ENCODE measurements around the gene MTARC2. TPM values are rescaled to one million over a fixed set of nuclear protein-coding genes. Genes with fewer than 3 reads are reported as not detected.
A peak's percentile ranks its signal among the peaks of the same experiment; 100 is the strongest.

MTARC2 gene
- total RNA-seq, 1 donor from 2014 or later: 3.6 TPM

DNA sequence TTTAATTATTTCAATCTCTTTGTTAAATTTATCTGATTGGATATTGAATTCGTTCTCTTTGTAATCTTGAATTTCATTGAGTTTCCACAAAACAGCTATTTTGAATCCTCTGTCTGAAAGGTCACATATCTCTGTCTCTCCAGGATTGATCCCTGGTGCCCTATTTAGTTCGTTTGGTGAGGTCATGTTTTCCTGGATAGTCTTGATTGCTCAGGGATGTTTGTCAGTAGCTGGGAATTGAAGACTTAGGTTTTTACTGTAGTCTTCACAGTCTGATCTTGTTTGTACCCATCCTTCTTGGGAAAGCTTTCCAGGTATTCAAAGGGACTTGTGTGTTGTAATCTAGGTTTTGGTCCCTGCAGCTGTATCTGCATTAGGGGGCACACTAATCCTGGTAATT is 6.8 kb upstream of the MTARC2 start:
- no peak for DNase-seq (ENCODE audit: low spot score)
- Mint-ChIP-seq H3K4me1 (ENCODE audit: unreplicated experiment) (no peaks in the 10 kb centered on the region), H3K36me3 (ENCODE audit: low read depth, unreplicated experiment) (no peaks in the 10 kb centered on the region), H3K4me3 (ENCODE audit: unreplicated experiment) (no peak overlapping the region), H3K9me3 (ENCODE audit: unreplicated experiment) (no peaks in the 10 kb centered on the region), H3K27ac (ENCODE audit: unreplicated experiment) (no peak overlapping the region), H3K27me3 (ENCODE audit: unreplicated experiment) (peaks cover 5% of the 10 kb centered on the region)
- TF ChIP-seq, protein P1, sequence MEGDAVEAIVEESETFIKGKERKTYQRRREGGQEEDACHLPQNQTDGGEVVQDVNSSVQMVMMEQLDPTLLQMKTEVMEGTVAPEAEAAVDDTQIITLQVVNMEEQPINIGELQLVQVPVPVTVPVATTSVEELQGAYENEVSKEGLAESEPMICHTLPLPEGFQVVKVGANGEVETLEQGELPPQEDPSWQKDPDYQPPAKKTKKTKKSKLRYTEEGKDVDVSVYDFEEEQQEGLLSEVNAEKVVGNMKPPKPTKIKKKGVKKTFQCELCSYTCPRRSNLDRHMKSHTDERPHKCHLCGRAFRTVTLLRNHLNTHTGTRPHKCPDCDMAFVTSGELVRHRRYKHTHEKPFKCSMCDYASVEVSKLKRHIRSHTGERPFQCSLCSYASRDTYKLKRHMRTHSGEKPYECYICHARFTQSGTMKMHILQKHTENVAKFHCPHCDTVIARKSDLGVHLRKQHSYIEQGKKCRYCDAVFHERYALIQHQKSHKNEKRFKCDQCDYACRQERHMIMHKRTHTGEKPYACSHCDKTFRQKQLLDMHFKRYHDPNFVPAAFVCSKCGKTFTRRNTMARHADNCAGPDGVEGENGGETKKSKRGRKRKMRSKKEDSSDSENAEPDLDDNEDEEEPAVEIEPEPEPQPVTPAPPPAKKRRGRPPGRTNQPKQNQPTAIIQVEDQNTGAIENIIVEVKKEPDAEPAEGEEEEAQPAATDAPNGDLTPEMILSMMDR (IDR thresholded peaks at IDR 0.05; ENCODE audit: unreplicated experiment): no peak

DNA sequence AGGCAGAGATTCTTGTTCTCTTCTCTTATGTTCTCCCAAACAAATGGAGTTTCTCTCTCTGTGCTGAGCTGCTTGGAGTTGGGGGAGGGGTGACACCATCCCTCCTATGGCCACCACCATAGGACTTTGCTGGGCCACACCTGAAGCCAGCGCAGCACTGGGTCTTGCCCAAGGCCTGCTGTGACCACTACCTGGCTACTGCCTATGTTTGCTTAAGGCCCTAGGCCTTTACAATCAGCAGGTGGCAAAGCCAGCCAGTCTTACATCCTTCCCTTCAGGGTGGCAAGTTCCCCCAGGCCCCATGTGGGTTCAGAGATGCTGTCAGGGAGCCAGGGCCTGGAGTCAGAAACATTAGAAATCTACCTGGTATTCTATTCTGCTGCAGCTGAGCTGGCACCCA is 6.3 kb upstream of the MTARC2 start:
- no peak for DNase-seq (ENCODE audit: low spot score)
- no peaks in the 10 kb centered on the region for H3K9me3 Mint-ChIP-seq (ENCODE audit: unreplicated experiment)
- no peak overlapping the region for H3K4me3 Mint-ChIP-seq (ENCODE audit: unreplicated experiment)
- no peaks in the 10 kb centered on the region for H3K36me3 Mint-ChIP-seq (ENCODE audit: low read depth, unreplicated experiment)
- TF ChIP-seq, protein P1 (IDR thresholded peaks at IDR 0.05; ENCODE audit: unreplicated experiment): no peak
- no peak overlapping the region for H3K27ac Mint-ChIP-seq (ENCODE audit: unreplicated experiment)
- H3K4me1 Mint-ChIP-seq (ENCODE audit: unreplicated experiment): no peaks in the 10 kb centered on the region
- peaks cover 5% of the 10 kb centered on the region for H3K27me3 Mint-ChIP-seq (ENCODE audit: unreplicated experiment)

DNA sequence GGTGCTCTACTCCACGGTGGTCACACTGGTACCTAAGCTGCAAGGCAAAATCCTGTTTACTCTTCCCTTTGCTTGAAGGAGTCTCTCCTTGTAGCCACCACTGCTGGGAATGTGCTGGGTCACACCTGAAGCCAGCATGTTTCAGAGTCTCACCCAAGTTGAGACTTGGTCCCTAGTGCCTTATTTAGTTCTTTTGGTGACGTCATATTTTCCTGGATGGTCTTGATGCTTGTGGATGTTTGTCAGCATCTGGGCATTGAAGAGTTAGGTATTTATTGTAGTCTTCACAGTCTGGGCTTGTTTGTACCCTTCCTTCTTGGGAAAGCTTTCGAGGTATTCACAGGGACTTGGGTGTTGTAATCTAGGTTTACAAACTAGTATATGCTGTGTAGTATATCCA is 5.6 kb upstream of the MTARC2 start:
- no peaks in the 10 kb centered on the region for H3K36me3 Mint-ChIP-seq (ENCODE audit: low read depth, unreplicated experiment)
- DNase-seq (ENCODE audit: low spot score): no peak
- no peaks in the 10 kb centered on the region for H3K4me1 Mint-ChIP-seq (ENCODE audit: unreplicated experiment)
- no peak overlapping the region for H3K4me3 Mint-ChIP-seq (ENCODE audit: unreplicated experiment)
- no peak overlapping the region for H3K27ac Mint-ChIP-seq (ENCODE audit: unreplicated experiment)
- TF ChIP-seq, protein P1 (IDR thresholded peaks at IDR 0.05; ENCODE audit: unreplicated experiment): no peak
- H3K27me3 Mint-ChIP-seq (ENCODE audit: unreplicated experiment): peaks cover 5% of the 10 kb centered on the region
- no peaks in the 10 kb centered on the region for H3K9me3 Mint-ChIP-seq (ENCODE audit: unreplicated experiment)

DNA sequence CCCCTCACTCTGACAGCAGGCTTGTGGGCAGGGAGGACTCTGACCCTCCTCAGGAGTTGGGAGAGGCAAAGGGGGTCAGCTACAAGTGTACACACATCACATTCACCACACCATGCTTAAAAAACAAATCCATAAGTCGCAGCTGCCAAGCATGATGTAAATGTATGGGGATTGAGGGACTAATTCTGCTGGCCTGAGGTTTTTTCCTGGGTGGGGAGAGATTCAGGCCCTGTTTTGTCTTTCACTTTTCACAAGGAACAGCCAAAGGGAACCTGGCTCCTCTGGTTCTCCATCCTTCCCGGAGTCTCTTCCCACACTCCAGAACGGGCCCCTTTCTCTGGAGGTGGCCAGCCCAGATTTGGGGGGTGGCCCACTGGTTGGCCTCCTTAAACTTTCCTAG is 1.3 kb upstream of the MTARC2 start:
- H3K4me1 Mint-ChIP-seq (ENCODE audit: unreplicated experiment): peaks cover 20% of the 10 kb centered on the region
- no peaks in the 10 kb centered on the region for H3K36me3 Mint-ChIP-seq (ENCODE audit: low read depth, unreplicated experiment)
- no peak overlapping the region for H3K27ac Mint-ChIP-seq (ENCODE audit: unreplicated experiment)
- H3K4me3 Mint-ChIP-seq (ENCODE audit: unreplicated experiment): no peak overlapping the region
- TF ChIP-seq, protein P1 (IDR thresholded peaks at IDR 0.05; ENCODE audit: unreplicated experiment): no peak
- H3K27me3 Mint-ChIP-seq (ENCODE audit: unreplicated experiment): peaks cover 6% of the 10 kb centered on the region
- no peaks in the 10 kb centered on the region for H3K9me3 Mint-ChIP-seq (ENCODE audit: unreplicated experiment)
- no peak for DNase-seq (ENCODE audit: low spot score)

DNA sequence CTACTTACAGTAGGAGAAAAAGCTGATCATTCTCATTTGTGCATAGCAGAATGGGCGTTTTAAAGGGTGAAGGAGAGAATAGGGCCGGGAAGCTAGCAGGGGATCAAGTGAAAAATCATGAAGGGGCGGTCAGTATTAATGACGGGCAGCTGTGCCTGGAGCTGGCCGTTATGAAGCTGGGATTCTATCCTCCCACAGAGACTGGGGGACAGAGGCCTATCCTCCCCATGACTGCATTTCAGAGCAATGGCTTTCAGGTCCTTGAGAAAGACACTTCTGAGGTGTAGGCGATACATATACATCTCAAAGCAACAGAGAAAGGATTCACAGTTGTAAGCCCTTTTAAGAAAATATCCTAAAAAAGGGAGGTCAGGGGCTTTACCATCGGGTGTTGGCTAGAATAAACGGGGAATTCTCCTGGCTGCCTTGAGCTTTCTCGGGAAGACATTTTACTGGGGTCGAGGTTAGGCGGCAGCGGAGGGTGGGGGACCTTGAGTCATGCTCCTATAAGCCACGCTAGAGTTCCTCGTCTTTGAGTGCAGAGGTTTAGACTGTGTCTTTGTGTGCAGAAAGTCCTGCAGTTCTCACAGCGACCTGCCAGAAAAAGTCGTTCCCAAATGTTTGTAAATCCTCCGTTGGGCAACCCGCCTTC is 559 bp upstream of the MTARC2 start:
- TF ChIP-seq, protein P1 (IDR thresholded peaks at IDR 0.05; ENCODE audit: unreplicated experiment): no peak
- Mint-ChIP-seq H3K9me3 (ENCODE audit: unreplicated experiment) (no peaks in the 10 kb centered on the region), H3K27me3 (ENCODE audit: unreplicated experiment) (peaks cover 11% of the 10 kb centered on the region), H3K4me3 (ENCODE audit: unreplicated experiment) (peak overlapping the region; percentile 90), H3K36me3 (ENCODE audit: low read depth, unreplicated experiment) (no peaks in the 10 kb centered on the region), H3K4me1 (ENCODE audit: unreplicated experiment) (peaks cover 20% of the 10 kb centered on the region), H3K27ac (ENCODE audit: unreplicated experiment) (no peak overlapping the region)
- no peak for DNase-seq (ENCODE audit: low spot score)

Measured in endothelial cell (in vitro differentiated cells).